GM21515 (cell line): ENCODE results near the gene CNKSR2.

Experiments used
- ATAC-seq: cut with Tn5 transposase; IDR thresholded peaks from one replicate; pipeline ENCODE4 v1.9.1; 2021; ENCODE audit not compliant: unreplicated experiment

Gene CNKSR2

GRCh38 chrX:21590012-21590776, 216.0 kb downstream of the CNKSR2 start:
- no peak for ATAC-seq

GRCh38 chrX:21606002-21606401, 231.8 kb downstream of the CNKSR2 start:
- ATAC-seq: no peak

GRCh38 chrX:21610168-21610567, 235.9 kb downstream of the CNKSR2 start:
- no peak for ATAC-seq

- ATAC-seq: no peak
Observed at GRCh38 chrX:21612154-21612553, 237.9 kb downstream of the CNKSR2 start.

- no peak for ATAC-seq
Observed at GRCh38 chrX:21616386-21616785, 242.2 kb downstream of the CNKSR2 start.

GRCh38 chrX:21620234-21620633, 246.0 kb downstream of the CNKSR2 start:
- no peak for ATAC-seq

GRCh38 chrX:21623778-21624501, 249.7 kb downstream of the CNKSR2 start:
- no peak for ATAC-seq

GRCh38 chrX:21632027-21632426, 257.8 kb downstream of the CNKSR2 start:
- no peak for ATAC-seq

GRCh38 chrX:21638311-21638710, 264.1 kb downstream of the CNKSR2 start:
- ATAC-seq: no peak

- no peak for ATAC-seq
Observed at GRCh38 chrX:21639775-21640174, 265.6 kb downstream of the CNKSR2 start.

GRCh38 chrX:21645431-21645830, 271.2 kb downstream of the CNKSR2 start:
- ATAC-seq: no peak

- ATAC-seq: no peak
Observed at GRCh38 chrX:21645886-21646285, 271.7 kb downstream of the CNKSR2 start.

GRCh38 chrX:21655901-21656586, 281.8 kb downstream of the CNKSR2 start:
- ATAC-seq: no peak

GRCh38 chrX:21656587-21657317, 282.5 kb downstream of the CNKSR2 start:
- no peak for ATAC-seq

- no peak for ATAC-seq
Observed at GRCh38 chrX:21657318-21658151, 283.3 kb downstream of the CNKSR2 start.

- no peak for ATAC-seq
Observed at GRCh38 chrX:21658152-21658737, 284.0 kb downstream of the CNKSR2 start, which contains the start of gene KLHL34. KLHL34 (minus strand) TSS chrX:21658330; CDS start chrX:21657788, 542 bp downstream.

- no peak for ATAC-seq
Observed at GRCh38 chrX:21658746-21659145, 284.5 kb downstream of the CNKSR2 start.

GRCh38 chrX:21659320-21659719, 285.1 kb downstream of the CNKSR2 start:
- no peak for ATAC-seq

- ATAC-seq: no peak
Observed at GRCh38 chrX:21660156-21660555, 285.9 kb downstream of the CNKSR2 start.

- no peak for ATAC-seq
Observed at GRCh38 chrX:21661316-21661715, 287.1 kb downstream of the CNKSR2 start.
